ENCODE results near the gene RERGL. TPM values are rescaled to one million over a fixed set of nuclear protein-coding genes. Genes with fewer than 3 reads are reported as not detected.

Gene RERGL
- total RNA-seq, 6 donors from 2014 or later = 0.29 to 2.1 (median 0.91) TPM; not detected in 3

DNA sequence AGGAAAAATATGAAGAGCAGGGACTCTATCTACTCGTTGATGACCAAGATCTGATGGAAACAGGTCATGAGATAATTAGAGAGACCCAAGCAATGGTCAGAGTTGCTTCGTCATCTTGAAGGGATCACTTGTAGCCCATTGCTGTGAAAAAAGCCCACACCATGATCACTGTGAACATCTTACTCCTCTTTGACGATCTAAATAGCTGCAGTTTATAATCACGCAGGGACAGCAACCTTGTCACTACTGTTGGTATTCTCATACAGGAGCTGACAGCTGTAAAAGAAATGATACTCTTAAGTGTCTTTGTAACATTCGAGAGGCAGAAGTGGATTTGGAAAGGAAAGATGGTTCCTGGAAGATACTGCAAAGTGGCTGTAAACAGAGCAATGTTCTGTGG lies 33.7 kb upstream of the RERGL start:
- Histone ChIP-seq H3K27ac (no peak overlapping the region), H3K9me3 (peaks cover 0 to 26% (median 13%) of the 10 kb centered on the region in 4 donors), H3K36me3 (no peaks in the 10 kb centered on the region), H3K27me3 (no peaks in the 10 kb centered on the region), H3K4me3 (no peak overlapping the region), H3K4me1 (no peaks in the 10 kb centered on the region)
- no peak for TF ChIP-seq POLR2AphosphoS5 (IDR thresholded peaks at IDR 0.05)
- TF ChIP-seq POLR2A (IDR thresholded peaks at IDR 0.05) = no peak
- TF ChIP-seq CTCF (IDR thresholded peaks at IDR 0.05) = no peak
- no peak for TF ChIP-seq EP300 (IDR thresholded peaks at IDR 0.05)
- WGBS, 2 donors = 63 to 72% methylated on average over 5 of the region's 5 CpGs
- DNase-seq (no peak), ATAC-seq (ENCODE audit: low FRiP score in 2 of 2) (no peak)

DNA sequence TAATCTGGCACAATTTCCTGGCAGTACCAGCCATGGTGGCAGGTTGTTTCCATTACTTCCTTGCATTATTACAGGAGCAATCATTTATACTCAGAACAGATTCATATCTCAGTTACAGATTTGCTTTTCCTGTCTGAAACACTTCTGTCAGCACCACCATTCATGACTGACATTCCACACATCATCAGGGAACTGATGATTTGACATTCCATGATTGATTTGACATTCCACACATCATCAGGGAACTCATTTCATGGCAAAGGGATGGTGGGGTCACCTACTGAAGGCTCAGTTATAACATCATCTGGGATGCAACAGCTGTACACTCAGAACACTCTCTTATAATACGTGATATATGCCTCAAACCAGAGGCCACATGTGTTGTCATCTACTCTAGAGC lies 30.9 kb upstream of the RERGL start:
- Histone ChIP-seq H3K27ac (no peak overlapping the region), H3K4me3 (no peak overlapping the region), H3K9me3 (peaks cover 0 to 5% (median 3%) of the 10 kb centered on the region in 4 donors), H3K36me3 (no peaks in the 10 kb centered on the region), H3K4me1 (no peaks in the 10 kb centered on the region), H3K27me3 (no peaks in the 10 kb centered on the region)
- DNase-seq = no peak
- 73 to 77% methylated on average over 1 of the region's 1 CpG for WGBS, 2 donors
- no peak for TF ChIP-seq POLR2AphosphoS5 (IDR thresholded peaks at IDR 0.05)
- no peak for TF ChIP-seq EP300 (IDR thresholded peaks at IDR 0.05)
- no peak for TF ChIP-seq POLR2A (IDR thresholded peaks at IDR 0.05)
- TF ChIP-seq CTCF (IDR thresholded peaks at IDR 0.05) = no peak
- no peak for ATAC-seq (ENCODE audit: low FRiP score in 2 of 2)

DNA sequence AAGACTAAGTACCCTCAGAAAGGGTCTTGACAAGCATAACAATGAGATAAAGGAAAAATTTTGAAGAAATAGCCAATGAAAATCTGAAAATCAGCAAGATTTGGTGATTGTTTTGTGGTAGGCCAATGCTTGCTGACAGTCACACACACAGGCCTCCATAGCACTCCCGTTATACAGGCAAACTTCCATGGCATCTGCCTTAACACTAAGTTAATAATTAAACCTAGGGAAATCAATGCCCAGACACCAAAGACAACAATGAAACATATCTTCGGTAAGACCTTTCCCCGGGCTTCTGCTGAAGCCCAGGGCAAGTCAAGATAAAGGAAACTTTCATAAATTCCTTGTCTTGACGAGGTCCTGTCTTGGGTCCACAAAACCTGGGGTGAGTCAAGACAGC lies 18.6 kb upstream of the RERGL start:
- ATAC-seq (ENCODE audit: low FRiP score in 2 of 2) (no peak), DNase-seq (no peak)
- Histone ChIP-seq H3K36me3 (no peaks in the 10 kb centered on the region), H3K27ac (no peak overlapping the region), H3K4me1 (no peaks in the 10 kb centered on the region), H3K9me3 (no peaks in the 10 kb centered on the region), H3K4me3 (no peak overlapping the region), H3K27me3 (no peaks in the 10 kb centered on the region)
- 77 to 83% methylated on average over 4 of the region's 4 CpGs for WGBS, 2 donors
- TF ChIP-seq EP300 (IDR thresholded peaks at IDR 0.05) (no peak), POLR2A (IDR thresholded peaks at IDR 0.05) (no peak), CTCF (IDR thresholded peaks at IDR 0.05) (no peak), POLR2AphosphoS5 (IDR thresholded peaks at IDR 0.05) (no peak)

GRCh38 chr12:18103624-18104023 lies 13.6 kb upstream of the RERGL start:
- no peaks in the 10 kb centered on the region for H3K9me3 ChIP-seq
- H3K27ac ChIP-seq = no peak overlapping the region
- no peak for DNase-seq
- H3K36me3 ChIP-seq = no peaks in the 10 kb centered on the region
- TF ChIP-seq POLR2AphosphoS5 (IDR thresholded peaks at IDR 0.05) (no peak), CTCF (IDR thresholded peaks at IDR 0.05) (no peak), EP300 (IDR thresholded peaks at IDR 0.05) (no peak), POLR2A (IDR thresholded peaks at IDR 0.05) (no peak)
- WGBS, 2 donors = 89 to 90% methylated on average over 2 of the region's 2 CpGs
- no peaks in the 10 kb centered on the region for H3K27me3 ChIP-seq
- no peak overlapping the region for H3K4me3 ChIP-seq
- no peak for ATAC-seq (ENCODE audit: low FRiP score in 2 of 2)
- H3K4me1 ChIP-seq = no peaks in the 10 kb centered on the region

DNA sequence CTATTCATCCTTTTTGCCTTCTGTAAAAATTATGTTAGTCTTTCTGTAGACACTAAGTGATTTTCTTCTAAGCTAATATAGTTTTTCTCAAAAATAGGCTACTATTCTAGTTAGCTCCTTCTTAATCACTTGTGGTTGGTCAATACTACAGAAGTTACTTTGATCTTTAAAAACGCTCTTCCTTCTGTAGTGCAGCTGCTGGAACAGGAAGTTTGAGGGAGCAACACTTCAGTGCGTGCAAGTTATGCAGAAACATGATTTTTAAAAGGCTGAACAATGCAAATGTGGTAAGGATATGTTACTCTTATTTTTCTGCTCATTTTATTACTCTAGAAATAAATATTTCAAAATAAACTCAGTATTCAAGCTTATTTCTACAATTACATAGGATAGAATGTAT lies 11.1 kb upstream of the RERGL start:
- Histone ChIP-seq H3K27ac (no peak overlapping the region), H3K9me3 (no peaks in the 10 kb centered on the region), H3K4me1 (no peaks in the 10 kb centered on the region), H3K4me3 (no peak overlapping the region), H3K36me3 (no peaks in the 10 kb centered on the region), H3K27me3 (no peaks in the 10 kb centered on the region)
- 6 to 10% methylated on average over 2 of the region's 2 CpGs for WGBS, 2 donors
- no peak for TF ChIP-seq CTCF (IDR thresholded peaks at IDR 0.05)
- TF ChIP-seq POLR2A (IDR thresholded peaks at IDR 0.05) = no peak
- DNase-seq (no peak), ATAC-seq (ENCODE audit: low FRiP score in 2 of 2) (no peak)
